Ishikawa (cell line): Measurements from ENCODE around the gene NEUROG1.

Experiments used
- CEBPB ChIP-seq: IDR thresholded peaks from 2 replicates; pipeline ENCODE4 v1.6.1; 2012
- CREB1 ChIP-seq: IDR thresholded peaks from 2 replicates; pipeline ENCODE4 v1.6.1; 2012; ENCODE audit warnings: low read depth
- EGR1 ChIP-seq: IDR thresholded peaks from 2 replicates; pipeline ENCODE4 v1.6.1; 2012
- EP300 ChIP-seq: IDR thresholded peaks from 2 replicates; pipeline ENCODE4 v1.6.1; 2012; ENCODE audit warnings: borderline replicate concordance
- FOXM1 ChIP-seq: IDR thresholded peaks from 2 replicates; pipeline ENCODE4 v1.6.1; 2012; ENCODE audit warnings: low read depth, borderline replicate concordance
- MAX ChIP-seq: IDR thresholded peaks from 2 replicates; pipeline ENCODE4 v1.6.1; 2012
- NFIC ChIP-seq: IDR thresholded peaks from 2 replicates; pipeline ENCODE4 v1.6.1; 2012
- RAD21 ChIP-seq: IDR thresholded peaks from 2 replicates; pipeline ENCODE4 v1.6.1; 2012; ENCODE audit warnings: low read depth
- REST ChIP-seq: IDR thresholded peaks from 2 replicates; pipeline ENCODE4 v1.6.1; 2012; ENCODE audit warnings: low read depth, mild to moderate bottlenecking
- TAF1 ChIP-seq: IDR thresholded peaks from 2 replicates; pipeline ENCODE4 v1.6.1; 2012; ENCODE audit warnings: low read depth, mild to moderate bottlenecking
- TCF12 ChIP-seq: IDR thresholded peaks from 2 replicates; pipeline ENCODE4 v1.6.1; 2012; ENCODE audit warnings: low read depth
- TEAD4 ChIP-seq: IDR thresholded peaks from 2 replicates; pipeline ENCODE4 v1.6.1; 2012
- USF1 ChIP-seq: IDR thresholded peaks from 2 replicates; pipeline ENCODE4 v1.6.1; 2012
- YY1 ChIP-seq: IDR thresholded peaks from 2 replicates; pipeline ENCODE4 v1.6.1; 2012; ENCODE audit warnings: low read depth
- ZBTB7A ChIP-seq: IDR thresholded peaks from 2 replicates; pipeline ENCODE4 v1.6.1; 2012; ENCODE audit warnings: low read depth

NEUROG1 gene

GRCh38 chr5:135511761-135512575 lies 23.8 kb downstream of the NEUROG1 start:
- TF ChIP-seq YY1, result no peak
- no peak for TF ChIP-seq MAX
- no peak for TF ChIP-seq TCF12
- TF ChIP-seq USF1, result no peak
- TF ChIP-seq CEBPB, result no peak
- no peak for TF ChIP-seq NFIC
- TF ChIP-seq EGR1, result no peak

GRCh38 chr5:135509995-135510394 lies 25.8 kb downstream of the NEUROG1 start:
- TF ChIP-seq USF1, result no peak
- TF ChIP-seq REST, result no peak
- no peak for TF ChIP-seq EGR1
- no peak for TF ChIP-seq YY1
- no peak for TF ChIP-seq RAD21
- no peak for TF ChIP-seq FOXM1
- no peak for TF ChIP-seq NFIC

GRCh38 chr5:135508496-135509005 lies 27.2 kb downstream of the NEUROG1 start:
- no peak for TF ChIP-seq TAF1
- TF ChIP-seq TCF12, result no peak
- TF ChIP-seq CREB1, result no peak

GRCh38 chr5:135505973-135506372 lies 29.8 kb downstream of the NEUROG1 start:
- TF ChIP-seq CEBPB (no peak), EGR1 (no peak), YY1 (no peak), FOXM1 (no peak), NFIC (no peak), RAD21 (no peak), TCF12 (no peak), TEAD4 (no peak), ZBTB7A (no peak), USF1 (no peak), MAX (no peak), CREB1 (no peak), REST (no peak), TAF1 (no peak), EP300 (no peak)

- TF ChIP-seq ZBTB7A (no peak), FOXM1 (no peak), RAD21 (no peak), MAX (no peak), EGR1 (no peak), TAF1 (no peak), REST (no peak), CREB1 (no peak), NFIC (no peak)
These were observed 31.4 kb downstream of the NEUROG1 start for GRCh38 chr5:135504376-135504775.
